Renal cortex interstitium (tissue), 15 donors: ENCODE results near the gene RAB1A. TPM values are rescaled to one million over a fixed set of nuclear protein-coding genes. Genes with fewer than 3 reads are reported as not detected.
"Not testable (repeated sequence)": the region's sequence is repeated elsewhere in the genome, so short reads cannot be mapped to it uniquely, and the experiment has no call there.

Experiments
- DNase-seq, 11 donors: peaks; one replicate each; pipeline ENCODE4 v3.0.0-alpha.2; 2013; ENCODE audit warnings: low read depth in 9 of 11, low spot score in 4 of 11; ENCODE audit errors: extremely low read depth in 1 of 11
- long read RNA-seq, 16 experiments: transcript quantifications; one replicate each; lab custom pipeline, GENCODE V29; 2026
- polyA plus RNA-seq, 3 donors: library from polyadenylated mRNA; unstranded; fragments of 120-200 nt; gene quantifications; one replicate each; pipeline ENCODE4 v1.2.1, GENCODE V29; 2013; ENCODE audit not compliant: insufficient read length in 3 of 3

RAB1A gene
- polyA plus RNA-seq = 100 to 1,000 TPM; 229 to 277 (median 254) TPM
- long read RNA-seq, donor 1, transcript RAB1A-203 (6 exons, 2,447 nt) = major isoform, 75 of 132 reads
- long read RNA-seq, donor 1, partial matches to known transcripts = 55 of 132 reads
- long read RNA-seq, donor 1, other reads (novel, unspliced or antisense) = 0 of 132 reads
- long read RNA-seq, donor 2, transcript RAB1A-203 (6 exons, 2,447 nt) = major isoform, 85 of 146 reads
- long read RNA-seq, donor 2, partial matches to known transcripts = 60 of 146 reads
- long read RNA-seq, donor 2, other reads (novel, unspliced or antisense) = 0 of 146 reads
- long read RNA-seq, donor 3, transcript RAB1A-203 (6 exons, 2,447 nt) = major isoform, 160 of 253 reads
- long read RNA-seq, donor 3, partial matches to known transcripts = 85 of 253 reads
- long read RNA-seq, donor 3, other reads (novel, unspliced or antisense) = 7 of 253 reads
- long read RNA-seq, donor 4, transcript RAB1A-203 (6 exons, 2,447 nt) = major isoform, 91 of 103 reads
- long read RNA-seq, donor 4, partial matches to known transcripts = 11 of 103 reads
- long read RNA-seq, donor 4, other reads (novel, unspliced or antisense) = 0 of 103 reads
- long read RNA-seq, donor 5 = 0 reads
- long read RNA-seq, donor 6, transcript RAB1A-203 (6 exons, 2,447 nt) = major isoform, 94 of 115 reads
- long read RNA-seq, donor 6, partial matches to known transcripts = 20 of 115 reads
- long read RNA-seq, donor 6, other reads (novel, unspliced or antisense) = 0 of 115 reads
- long read RNA-seq, donor 7, transcript RAB1A-203 (6 exons, 2,447 nt) = major isoform, 118 of 123 reads
- long read RNA-seq, donor 7, partial matches to known transcripts = 5 of 123 reads
- long read RNA-seq, donor 7, other reads (novel, unspliced or antisense) = 0 of 123 reads
- long read RNA-seq, donor 8, transcript RAB1A-203 (6 exons, 2,447 nt) = major isoform, 163 of 339 reads
- long read RNA-seq, donor 8, partial matches to known transcripts = 174 of 339 reads
- long read RNA-seq, donor 8, other reads (novel, unspliced or antisense) = 0 of 339 reads
- long read RNA-seq, donor 9, transcript RAB1A-203 (6 exons, 2,447 nt) = major isoform, 132 of 146 reads
- long read RNA-seq, donor 9, partial matches to known transcripts = 6 of 146 reads
- long read RNA-seq, donor 9, other reads (novel, unspliced or antisense) = 6 of 146 reads
- long read RNA-seq, donor 10, transcript RAB1A-203 (6 exons, 2,447 nt) = major isoform, 146 of 158 reads
- long read RNA-seq, donor 10, partial matches to known transcripts = 12 of 158 reads
- long read RNA-seq, donor 10, other reads (novel, unspliced or antisense) = 0 of 158 reads
- long read RNA-seq, donor 11, transcript RAB1A-203 (6 exons, 2,447 nt) = major isoform, 100 of 100 reads
- long read RNA-seq, donor 11, partial matches to known transcripts = 0 of 100 reads
- long read RNA-seq, donor 11, other reads (novel, unspliced or antisense) = 0 of 100 reads
- long read RNA-seq, donor 12, transcript RAB1A-203 (6 exons, 2,447 nt) = major isoform, 38 of 39 reads
- long read RNA-seq, donor 12, partial matches to known transcripts = 0 of 39 reads
- long read RNA-seq, donor 12, other reads (novel, unspliced or antisense) = 0 of 39 reads
- long read RNA-seq, donor 13, transcript RAB1A-203 (6 exons, 2,447 nt) = major isoform, 138 of 410 reads
- long read RNA-seq, donor 13, partial matches to known transcripts = 271 of 410 reads
- long read RNA-seq, donor 13, other reads (novel, unspliced or antisense) = 0 of 410 reads
- long read RNA-seq, donor 14, transcript RAB1A-203 (6 exons, 2,447 nt) = major isoform, 105 of 106 reads
- long read RNA-seq, donor 14, partial matches to known transcripts = 0 of 106 reads
- long read RNA-seq, donor 14, other reads (novel, unspliced or antisense) = 0 of 106 reads
- long read RNA-seq, donor 15, transcript RAB1A-203 (6 exons, 2,447 nt) = major isoform, 65 of 67 reads
- long read RNA-seq, donor 15, partial matches to known transcripts = 0 of 67 reads
- long read RNA-seq, donor 15, other reads (novel, unspliced or antisense) = 0 of 67 reads
- long read RNA-seq, donor 16, transcript RAB1A-203 (6 exons, 2,447 nt) = major isoform, 263 of 326 reads
- long read RNA-seq, donor 16, partial matches to known transcripts = 41 of 326 reads
- long read RNA-seq, donor 16, other reads (novel, unspliced or antisense) = 18 of 326 reads

GRCh38 chr2:65129826-65130663, at the start of gene RAB1A:
TSS of gene RAB1A (minus strand) at chr2:65130106. CDS start at chr2:65129915, 191 bp downstream.
- peak; percentile 94 to 100 (median 99) for DNase-seq

- no peak for DNase-seq
These were observed 48.0 kb upstream of the RAB1A start for GRCh38 chr2:65177751-65178442.

- no peak for DNase-seq
These were observed 46.1 kb upstream of the RAB1A start for GRCh38 chr2:65175894-65176530.

GRCh38 chr2:65174031-65174430, 44.1 kb upstream of the RAB1A start:
- not testable (repeated sequence) for DNase-seq

- no peak for DNase-seq
These were observed 43.3 kb upstream of the RAB1A start for GRCh38 chr2:65172994-65173790.

- DNase-seq = peak in 4 of 11 donors; percentile 15 to 64 (median 32)
These were observed 40.9 kb upstream of the RAB1A start for GRCh38 chr2:65170611-65171477.

- no peak for DNase-seq
These were observed 39.8 kb upstream of the RAB1A start for GRCh38 chr2:65169760-65170136.

- DNase-seq = no peak
These were observed 35.7 kb upstream of the RAB1A start for GRCh38 chr2:65165558-65165957.

- DNase-seq = no peak
These were observed 34.6 kb upstream of the RAB1A start for GRCh38 chr2:65164426-65164891.

GRCh38 chr2:65161551-65162100, 31.7 kb upstream of the RAB1A start:
- DNase-seq = no peak

GRCh38 chr2:65159906-65160305, 30.0 kb upstream of the RAB1A start:
- DNase-seq = no peak

- DNase-seq = no peak
These were observed 29.4 kb upstream of the RAB1A start for GRCh38 chr2:65159261-65159660.

GRCh38 chr2:65158557-65158956, 28.7 kb upstream of the RAB1A start:
- no peak for DNase-seq
